NB4 (cell line): ENCODE data around the gene USB1.

Experiments used
- CTCF ChIP-seq: IDR thresholded peaks from one replicate; pipeline ENCODE4 v1.5.1; 2012; ENCODE audit warnings: low read depth, low read length
- MAX ChIP-seq: IDR thresholded peaks from 2 replicates; pipeline ENCODE4 v1.6.1; 2011; ENCODE audit warnings: low read depth, low read length
- POLR2A ChIP-seq: IDR thresholded peaks from 2 replicates; pipeline ENCODE4 v1.6.1; 2011; ENCODE audit warnings: mild to moderate bottlenecking; ENCODE audit not compliant: insufficient read length; ENCODE audit errors: extremely low read depth

GRCh38 chr16:58051296-58051695 lies 50.1 kb downstream of the USB1 start:
- TF ChIP-seq CTCF (no peak), POLR2A (no peak), MAX (no peak)
